GM18861 (cell line): ENCODE results near the gene ANKRD28.
A peak's percentile ranks its signal among the peaks of the same experiment; 100 is the strongest.
"Not testable (repeated sequence)": the region's sequence is repeated elsewhere in the genome, so short reads cannot be mapped to it uniquely, and the experiment has no call there.

Experiments
- ATAC-seq: cut with Tn5 transposase; IDR thresholded peaks from one replicate; pipeline ENCODE4 v1.9.1; 2021; ENCODE audit not compliant: unreplicated experiment

Gene ANKRD28

DNA sequence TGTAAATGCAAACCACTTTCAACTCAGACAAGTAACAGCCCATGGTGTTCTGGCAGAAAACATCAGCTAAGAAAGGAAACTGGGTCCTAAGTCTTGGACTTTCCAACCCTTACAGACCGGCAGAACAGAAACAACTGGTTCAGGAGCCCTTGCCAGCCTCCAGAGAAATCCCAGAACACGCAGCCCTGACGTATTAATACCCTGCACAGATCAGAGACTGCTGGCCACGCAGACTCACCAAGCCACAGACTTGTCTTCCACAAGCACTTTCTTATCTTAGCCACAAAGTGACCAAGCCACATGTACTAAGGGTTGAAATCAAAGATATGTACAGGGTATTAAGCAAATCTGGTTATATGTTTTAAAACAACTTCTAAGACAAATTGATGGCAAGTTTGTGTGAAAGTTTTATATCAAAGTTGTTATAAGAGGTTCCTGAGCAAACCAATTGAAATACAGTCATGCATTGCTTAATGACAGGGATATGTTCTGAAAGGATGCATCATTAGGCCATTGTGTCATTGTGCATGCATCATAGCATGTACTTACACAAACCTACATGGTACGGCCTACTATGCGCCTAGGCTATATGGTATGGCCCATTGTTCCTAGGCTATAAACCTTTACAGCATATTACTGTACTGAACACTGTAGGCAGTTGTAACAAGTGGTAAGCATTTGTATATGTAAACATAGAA is 159.4 kb downstream of the ANKRD28 start:
- ATAC-seq = no peak

DNA sequence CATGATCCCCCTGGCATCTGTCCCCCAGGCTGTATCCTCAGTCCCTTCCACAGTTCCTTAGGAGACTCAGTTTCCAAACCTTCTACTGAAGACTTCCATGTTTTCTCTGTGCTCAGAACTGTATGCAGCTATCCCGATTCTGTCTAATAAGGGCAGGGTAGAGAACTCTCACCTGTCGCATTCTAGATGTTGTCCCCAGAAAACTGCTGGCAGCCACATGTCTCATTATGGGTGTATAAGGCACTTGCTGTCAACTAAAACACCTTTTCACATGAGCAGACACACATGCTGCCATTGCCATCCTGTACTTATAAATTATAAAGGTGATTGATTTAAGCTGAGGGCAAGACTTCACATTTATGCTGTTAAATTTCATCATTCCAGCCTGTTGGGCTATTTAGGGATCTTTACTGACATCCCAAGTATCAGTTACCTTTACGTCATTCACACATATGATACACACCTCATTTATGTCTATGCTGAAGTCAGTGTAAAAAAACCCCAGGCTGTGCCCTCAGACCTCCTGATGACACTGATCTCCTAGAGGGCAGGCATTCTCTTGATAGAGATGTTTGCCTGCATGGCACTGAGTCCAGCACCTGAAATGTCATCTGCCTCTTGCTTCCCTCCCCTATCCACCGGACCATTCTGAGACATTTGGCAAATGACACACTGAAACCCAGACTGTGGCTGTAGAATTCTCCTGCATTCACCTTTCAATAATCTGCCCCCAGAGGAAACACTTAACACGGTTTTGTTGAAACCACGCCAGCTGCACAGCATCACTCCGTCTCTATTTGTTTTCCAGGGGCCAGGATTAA is 160.4 kb downstream of the ANKRD28 start:
- no peak for ATAC-seq

DNA sequence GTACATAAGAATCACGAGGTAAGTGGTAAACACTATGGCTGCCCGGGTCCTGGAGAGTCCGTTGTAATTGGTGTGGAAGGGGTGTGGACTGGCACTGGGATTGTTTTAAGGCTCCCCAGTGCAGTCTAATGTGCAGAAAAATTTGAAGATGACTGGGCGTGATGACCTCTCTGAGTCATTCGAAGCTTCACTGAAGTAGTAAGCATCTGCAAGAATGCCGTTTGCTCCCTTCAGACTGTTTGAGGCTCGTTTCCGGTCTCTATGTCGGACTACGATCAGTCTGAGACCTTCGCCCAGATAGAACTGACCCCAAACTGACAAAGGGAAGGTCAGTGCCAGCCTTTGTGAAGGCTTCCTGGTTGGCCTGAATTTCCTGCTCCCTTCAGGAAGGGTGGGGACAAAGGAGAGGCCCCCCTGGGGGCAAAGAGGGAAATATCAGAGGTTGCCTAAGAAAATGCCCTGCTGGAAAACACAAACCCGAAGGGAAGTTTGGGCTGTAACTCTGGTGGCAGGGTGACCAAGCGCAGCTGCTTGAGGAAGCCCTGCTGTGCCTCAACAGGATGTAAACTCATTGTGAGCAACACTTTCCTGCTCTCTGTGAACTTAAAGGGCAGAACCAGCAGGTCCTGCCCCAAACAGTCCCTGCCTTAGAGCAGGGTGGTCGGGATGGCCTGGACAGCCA is 161.6 kb downstream of the ANKRD28 start:
- no peak for ATAC-seq

DNA sequence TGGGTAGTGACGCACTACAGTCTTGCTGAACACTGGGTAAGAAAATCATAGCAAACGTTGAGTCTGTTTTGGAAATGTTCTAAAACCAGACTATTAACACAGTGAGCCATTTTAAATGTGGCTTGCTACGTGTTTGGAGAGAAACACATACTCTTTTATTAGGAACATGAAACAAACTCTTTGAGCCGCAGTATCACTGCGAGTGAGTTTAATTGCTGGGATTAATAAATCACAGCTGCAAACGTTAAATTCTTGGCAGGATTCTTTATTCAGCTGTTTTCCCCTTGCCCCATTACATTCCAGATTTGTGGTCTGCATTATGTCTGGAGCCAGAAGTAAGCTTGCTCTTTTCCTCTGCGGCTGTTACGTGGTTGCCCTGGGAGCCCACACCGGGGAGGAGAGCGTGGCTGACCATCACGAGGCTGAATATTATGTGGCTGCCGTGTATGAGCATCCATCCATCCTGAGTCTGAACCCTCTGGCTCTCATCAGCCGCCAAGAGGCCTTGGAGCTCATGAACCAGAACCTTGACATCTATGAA is 162.6 kb downstream of the ANKRD28 start:
- no peak for ATAC-seq

DNA sequence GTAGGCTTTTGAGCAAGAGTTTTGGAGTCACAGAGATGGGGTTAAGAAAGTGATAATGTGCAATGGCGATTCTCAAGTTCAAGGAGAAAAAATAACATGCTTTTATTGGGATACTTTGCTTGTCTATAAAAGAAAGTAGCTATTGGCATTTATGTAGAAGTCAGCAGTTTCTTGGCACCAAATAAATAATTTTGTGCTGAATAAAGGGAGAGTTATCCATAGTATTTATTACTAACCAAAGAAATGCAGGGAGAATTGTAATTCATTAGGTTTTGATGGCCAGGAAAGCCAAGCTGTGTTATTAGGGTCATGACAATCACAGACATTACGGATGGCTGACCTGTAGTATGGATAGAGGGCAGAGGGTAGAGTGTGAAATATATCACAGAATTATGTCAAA is 163.1 kb downstream of the ANKRD28 start:
- ATAC-seq = no peak

DNA sequence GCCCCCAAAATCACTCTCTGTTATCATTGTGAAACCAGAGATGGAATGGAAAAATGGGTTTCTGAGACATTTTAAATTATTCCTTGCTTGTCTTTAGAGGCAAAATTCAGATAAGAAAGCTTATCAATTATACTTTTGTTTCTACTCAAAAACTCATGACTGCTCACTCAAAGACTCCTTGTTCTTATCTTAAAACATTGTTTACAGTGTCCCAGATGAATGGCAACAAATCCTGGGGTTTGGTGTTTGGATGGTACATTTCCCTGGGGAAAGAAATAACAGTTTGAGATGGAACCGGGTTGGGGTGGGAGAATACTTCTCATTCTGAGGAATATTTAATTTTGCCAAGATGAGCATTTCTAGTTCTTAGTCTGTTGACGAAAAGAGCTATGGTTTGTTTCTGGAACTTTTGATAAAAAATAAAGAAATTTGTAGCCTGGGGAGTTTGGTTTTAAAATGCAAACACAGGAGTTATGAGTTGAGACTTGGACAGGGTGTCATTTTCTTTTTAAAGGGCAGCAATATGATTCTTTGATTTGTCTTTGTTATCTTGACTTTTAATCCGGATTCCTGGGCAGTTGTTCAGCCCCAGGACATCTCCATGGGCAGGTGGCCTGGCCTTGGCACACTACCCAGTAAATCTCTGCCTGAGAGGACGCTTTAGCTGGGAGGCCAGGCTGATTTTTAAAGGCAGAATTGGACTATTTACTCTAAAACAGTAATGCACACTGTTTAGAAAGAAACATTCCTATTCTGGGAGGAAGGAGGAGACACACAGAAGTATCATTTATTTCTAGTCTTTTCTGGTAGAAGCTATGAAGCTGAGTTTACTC is 163.8 kb downstream of the ANKRD28 start:
- ATAC-seq = no peak

DNA sequence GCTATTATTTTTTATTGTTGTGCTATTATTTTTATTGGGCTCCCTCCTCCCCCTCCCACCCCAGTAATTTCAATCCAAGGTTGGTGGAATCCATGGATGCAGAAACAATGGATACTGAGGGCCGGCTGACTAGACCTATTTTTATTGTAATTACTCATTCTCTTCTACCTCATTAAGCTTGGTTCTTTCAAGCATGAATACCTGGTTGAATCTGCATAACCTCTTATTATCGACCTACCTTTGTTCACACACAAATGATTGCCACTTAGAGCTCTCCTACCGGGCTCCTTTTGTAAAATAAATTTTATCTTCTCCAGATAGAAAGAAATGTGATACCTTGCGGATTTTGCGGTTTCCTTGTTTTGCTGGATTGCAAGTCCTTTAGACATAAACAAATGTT is 164.6 kb downstream of the ANKRD28 start:
- ATAC-seq = no peak

DNA sequence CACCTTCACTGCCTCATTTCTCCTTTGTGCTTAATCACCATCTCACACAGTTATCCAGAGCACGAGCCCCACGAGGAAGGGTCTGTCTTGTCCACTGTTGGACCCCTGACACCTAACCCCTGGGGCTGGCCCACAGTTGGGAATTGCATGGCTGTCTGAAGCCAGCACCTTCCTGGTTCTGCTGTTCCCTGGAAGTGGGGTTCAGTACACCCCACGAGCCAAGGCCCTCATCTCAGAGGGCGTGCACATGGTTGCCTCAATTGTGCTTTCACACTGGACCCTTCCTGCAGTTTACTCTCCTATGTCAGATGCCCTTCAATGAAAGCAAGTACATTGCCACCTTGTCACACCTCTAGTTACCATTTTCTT is 165.6 kb downstream of the ANKRD28 start:
- ATAC-seq = no peak

DNA sequence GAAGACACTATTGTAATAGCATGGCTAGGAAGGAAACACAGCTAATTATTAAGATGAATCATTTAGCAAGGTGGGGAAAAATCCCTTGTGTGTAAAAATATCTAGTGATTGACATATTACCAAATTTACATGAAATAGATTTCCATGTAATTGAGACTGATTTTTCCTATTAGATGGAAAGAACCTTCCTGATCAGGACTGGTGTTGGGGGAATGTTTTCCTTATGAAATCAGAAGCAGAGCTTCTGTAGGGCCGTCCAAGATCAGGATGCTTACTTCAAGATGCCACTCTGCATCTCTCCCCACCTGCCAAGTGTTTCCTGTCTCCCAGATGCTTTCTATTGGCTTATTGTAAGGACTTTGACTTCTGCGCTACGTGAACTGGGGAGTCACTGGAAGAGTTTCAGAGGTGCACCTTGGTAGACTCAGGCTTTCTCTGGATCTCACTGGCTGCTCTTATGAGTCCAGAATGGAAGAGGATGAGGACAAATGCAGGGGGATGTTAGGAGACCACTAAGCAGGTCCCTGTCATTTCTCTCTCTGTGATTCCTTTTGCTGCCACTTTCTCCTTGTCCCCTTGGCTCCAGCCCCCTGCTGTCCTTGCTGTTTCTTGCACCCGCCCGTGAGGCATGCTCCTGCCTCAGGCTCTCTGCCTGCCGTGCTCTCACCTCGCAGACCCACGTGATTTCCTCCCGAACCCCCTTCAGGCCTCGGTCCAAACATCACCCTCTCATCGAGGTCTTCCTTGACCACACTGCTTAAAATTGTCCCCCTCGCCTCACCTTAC is 166.2 kb downstream of the ANKRD28 start:
- ATAC-seq = no peak

DNA sequence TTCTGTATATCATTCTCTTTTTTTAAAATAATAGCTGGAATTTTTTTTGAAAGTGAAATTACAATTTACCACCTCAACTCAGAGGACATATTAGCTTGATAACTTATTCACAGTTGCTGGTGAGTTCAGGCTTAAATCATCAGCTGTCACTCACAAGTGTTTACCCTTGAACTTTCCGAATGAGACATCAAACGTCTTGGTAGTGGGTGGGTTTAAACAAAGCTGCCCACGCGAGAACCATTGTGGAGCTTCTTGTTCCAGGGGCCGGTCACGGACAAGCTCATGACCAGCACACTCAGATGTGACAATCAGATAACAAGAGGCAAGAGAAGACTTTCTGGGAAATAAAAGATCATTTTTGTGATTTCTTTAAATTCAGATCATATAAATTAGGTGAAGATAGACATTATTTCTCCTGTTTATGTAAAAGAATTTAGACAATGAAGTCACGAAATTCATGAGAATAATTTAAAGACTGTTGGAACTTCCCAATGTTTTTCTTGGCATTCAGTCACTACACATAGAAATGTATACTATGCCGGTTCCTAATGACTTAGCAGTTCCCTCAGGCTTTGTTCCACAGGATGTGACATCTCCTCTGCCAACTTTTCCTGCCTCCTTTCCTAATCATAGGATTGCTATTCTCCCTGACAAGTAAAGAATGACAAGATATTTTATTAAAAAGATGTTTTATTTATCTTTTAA is 167.0 kb downstream of the ANKRD28 start:
- peak; percentile 34 for ATAC-seq

DNA sequence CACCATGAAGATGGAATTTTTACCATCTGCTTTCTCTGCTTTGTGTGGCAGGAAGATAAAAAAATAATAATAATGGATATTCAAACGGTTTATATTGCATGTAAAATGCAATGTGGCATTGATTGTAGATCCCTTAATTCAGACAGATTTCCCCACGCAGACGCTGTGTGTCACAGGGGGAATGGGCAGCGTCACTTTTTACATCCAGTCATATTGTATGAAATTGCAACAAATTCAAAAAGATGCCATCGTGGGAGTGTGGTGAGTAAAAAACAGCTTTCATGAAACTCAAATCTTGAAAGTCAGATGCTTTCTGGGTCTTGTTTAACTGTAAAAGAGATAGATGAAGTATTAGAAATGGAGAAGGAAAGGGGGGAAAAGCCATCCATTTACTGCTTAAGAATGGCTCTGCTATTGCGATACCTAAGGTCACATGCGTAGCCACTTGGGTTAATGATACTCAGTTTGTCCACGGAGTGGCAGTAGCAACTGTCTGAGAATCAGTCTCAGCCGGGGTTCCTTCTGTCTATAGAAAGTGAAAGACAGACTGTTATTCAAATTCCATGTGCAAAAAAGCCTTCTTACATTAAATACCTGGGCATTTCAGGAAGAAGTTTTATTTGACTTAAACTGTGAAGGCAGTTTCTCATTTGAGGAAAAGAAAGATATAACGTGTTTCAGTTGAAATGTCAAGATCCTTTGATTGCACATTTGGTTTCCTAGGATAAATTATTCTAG is 167.8 kb downstream of the ANKRD28 start:
- ATAC-seq = peak; percentile 98

DNA sequence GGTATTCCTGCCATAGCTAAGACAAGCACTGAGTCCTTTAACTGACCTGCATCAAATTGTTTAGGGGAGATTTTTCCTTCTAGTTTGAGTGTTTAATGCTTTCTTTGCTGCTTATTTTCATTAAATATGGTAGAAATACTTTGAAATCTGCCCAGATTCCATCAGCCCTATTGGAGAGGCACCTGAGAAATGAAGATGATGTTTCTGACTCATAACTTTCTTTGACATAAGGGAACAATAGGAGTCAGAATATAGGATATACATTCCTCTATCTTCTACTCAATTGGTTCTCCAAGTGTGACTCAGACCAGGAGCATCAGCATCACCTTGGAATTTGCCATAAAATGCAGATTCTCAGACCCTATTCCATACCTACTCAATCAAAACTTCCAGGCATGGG is 168.8 kb downstream of the ANKRD28 start:
- ATAC-seq = no peak

DNA sequence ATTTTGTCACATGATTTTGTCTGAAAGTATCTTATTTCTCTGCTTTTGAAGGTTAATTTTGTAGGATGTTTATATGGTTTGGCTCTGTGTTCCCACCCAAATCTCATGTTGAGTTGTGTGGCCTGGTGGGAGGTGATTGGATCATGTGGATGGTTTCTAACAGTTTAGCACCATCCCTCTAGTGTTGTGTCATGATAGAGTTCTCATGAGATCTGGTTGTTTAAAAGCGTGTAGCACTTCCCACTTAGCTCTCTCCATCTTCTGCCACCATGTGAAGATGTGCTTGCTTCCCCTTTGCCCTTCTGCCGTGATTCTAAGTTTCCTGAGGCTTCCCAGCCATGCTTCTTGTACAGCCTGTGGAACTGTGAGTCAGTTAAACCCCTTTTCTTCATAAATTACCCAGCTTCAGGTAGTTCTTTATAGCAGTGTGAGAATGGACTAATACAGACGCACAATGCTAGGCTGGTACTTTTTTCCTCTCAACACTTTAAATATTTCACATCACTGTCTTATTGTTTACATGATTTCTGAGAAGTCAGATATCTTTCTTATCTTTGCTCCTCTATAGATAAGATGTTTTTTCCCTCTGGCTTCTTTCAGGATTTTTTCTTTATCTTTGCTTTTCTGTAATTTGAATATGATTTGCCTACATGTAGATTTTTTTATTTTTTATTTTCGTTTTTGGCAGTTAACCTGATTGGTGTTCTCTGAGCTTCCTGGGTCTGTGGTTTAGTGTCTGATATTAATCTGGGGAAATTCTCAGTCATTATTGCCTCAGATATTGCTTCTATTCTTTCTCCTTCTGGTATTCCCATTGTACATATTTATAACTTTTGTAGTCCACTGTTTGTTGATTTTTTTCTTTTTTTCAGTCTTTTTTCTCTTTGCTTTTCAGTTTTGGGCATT is 174.0 kb downstream of the ANKRD28 start:
- no peak for ATAC-seq

DNA sequence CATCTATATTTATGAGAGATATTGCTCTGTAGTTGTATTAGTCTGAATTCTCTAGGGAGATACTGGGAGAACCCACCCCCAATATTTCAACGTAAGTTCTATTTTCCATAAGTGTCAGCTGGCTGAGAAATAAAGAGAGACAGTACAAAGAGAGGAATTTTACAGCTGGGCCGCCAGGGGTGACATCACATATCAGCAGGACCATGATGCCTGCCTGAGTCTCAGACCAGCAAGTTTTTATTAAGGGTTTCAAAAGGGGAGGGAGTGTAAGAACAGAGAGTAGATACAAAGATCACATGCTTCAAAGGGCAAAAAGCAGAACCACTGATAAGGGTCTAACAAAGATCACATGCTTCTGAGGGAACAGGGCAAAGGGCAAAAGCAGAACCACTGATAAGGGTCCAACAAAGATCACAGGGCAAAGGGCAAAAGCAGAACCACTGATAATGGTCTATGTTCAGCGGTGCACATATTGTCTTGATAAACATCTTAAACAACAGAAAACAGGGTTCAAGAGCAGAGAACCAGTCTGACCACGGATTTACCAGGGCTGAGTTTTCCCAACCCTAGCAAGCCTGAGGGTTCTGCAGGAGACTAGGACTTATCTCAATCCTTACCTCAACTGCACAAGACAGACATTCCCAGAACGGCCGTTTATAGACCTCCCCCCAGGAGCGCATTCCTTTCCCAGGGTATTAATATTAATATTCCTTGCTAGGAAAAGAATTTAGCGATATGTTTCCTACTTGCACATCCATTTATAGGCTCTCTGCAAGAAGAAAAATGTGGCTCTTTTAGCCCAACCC is 177.9 kb downstream of the ANKRD28 start:
- not testable (repeated sequence) for ATAC-seq
